Neuronal stem cell (in vitro differentiated cells): ENCODE measurements around the gene MEGF6.

ENCODE experiments used
- DNase-seq: peaks from one replicate; pipeline ENCODE4 v3.0.0-alpha.2; 2013; ENCODE audit warnings: low spot score
- H2AFZ ChIP-seq: one replicate; pipeline ENCODE4 v1.6.1; 2013; ENCODE audit warnings: mild to moderate bottlenecking, low read length, inconsistent platforms
- H2AK5ac ChIP-seq: 2 replicates; pipeline ENCODE4 v1.6.1; 2013; ENCODE audit warnings: low read depth, mild to moderate bottlenecking, inconsistent platforms, low read length, moderate library complexity, mixed read lengths
- H2BK120ac ChIP-seq: 2 replicates; pipeline ENCODE4 v1.6.1; 2013; ENCODE audit warnings: low read depth, mild to moderate bottlenecking, inconsistent platforms, low read length, moderate library complexity, mixed read lengths
- H2BK12ac ChIP-seq: one replicate; pipeline ENCODE4 v1.6.1; 2013; ENCODE audit warnings: low read length, inconsistent platforms
- H2BK15ac ChIP-seq: 2 replicates; pipeline ENCODE4 v1.6.1; 2013; ENCODE audit warnings: mild to moderate bottlenecking, low read length, inconsistent platforms, mixed read lengths
- H2BK5ac ChIP-seq: one replicate; pipeline ENCODE4 v1.6.1; 2013; ENCODE audit warnings: inconsistent platforms, mild to moderate bottlenecking, low read length, moderate library complexity
- H3K14ac ChIP-seq: one replicate; pipeline ENCODE4 v1.6.1; 2013; ENCODE audit warnings: low read length, inconsistent platforms
- H3K18ac ChIP-seq: 2 replicates; pipeline ENCODE4 v1.6.1; 2013; ENCODE audit warnings: low read length, inconsistent platforms
- H3K23ac ChIP-seq: 2 replicates; pipeline ENCODE4 v1.6.1; 2013; ENCODE audit warnings: low read depth, mild to moderate bottlenecking, mixed read lengths, low read length, inconsistent platforms; ENCODE audit not compliant: poor library complexity
- H3K27ac ChIP-seq: replicated peaks from 3 replicates; pipeline ENCODE4 v1.5.1; 2013; ENCODE audit warnings: low read length, inconsistent platforms
- H3K27me3 ChIP-seq, 3 experiments: 2 replicates each; pipeline ENCODE4 v1.6.1; 2013; ENCODE audit warnings: low read length in 3 of 3, mild to moderate bottlenecking in 2 of 3, inconsistent platforms in 1 of 3, low read depth in 1 of 3, mixed read lengths in 1 of 3, moderate library complexity in 1 of 3; ENCODE audit not compliant: control insufficient read depth in 3 of 3, insufficient read depth in 3 of 3
- H3K36me3 ChIP-seq, 2 donors: replicated peaks in 1 of 2; 2 replicates each; pipeline ENCODE4 v1.6.1; 2013; ENCODE audit warnings: low read length in 2 of 2; ENCODE audit not compliant: control insufficient read depth in 2 of 2, insufficient read depth in 2 of 2
- H3K4ac ChIP-seq: 2 replicates; pipeline ENCODE4 v1.6.1; 2013; ENCODE audit warnings: inconsistent platforms, mild to moderate bottlenecking, low read length, moderate library complexity
- H3K4me1 ChIP-seq, 2 donors: 1 replicate in 1 of 2; 2 replicates in 1 of 2; pipeline ENCODE4 v1.6.1; 2013; ENCODE audit warnings: low read length in 2 of 2, low read depth in 1 of 2; ENCODE audit not compliant: control insufficient read depth in 2 of 2, insufficient read depth in 1 of 2
- H3K4me2 ChIP-seq: one replicate; pipeline ENCODE4 v1.6.1; 2013; ENCODE audit warnings: mild to moderate bottlenecking, low read length, inconsistent platforms; ENCODE audit not compliant: insufficient read depth, poor library complexity, severe bottlenecking
- H3K4me3 ChIP-seq, 2 donors: 2 replicates each; pipeline ENCODE4 v1.5.1; 2013; ENCODE audit warnings: low read length in 2 of 2, mild to moderate bottlenecking in 2 of 2, inconsistent platforms in 1 of 2, moderate library complexity in 1 of 2
- H3K79me1 ChIP-seq: one replicate; pipeline ENCODE4 v1.6.1; 2013; ENCODE audit warnings: low read depth, mild to moderate bottlenecking, inconsistent platforms, low read length, moderate library complexity
- H3K9ac ChIP-seq: one replicate; pipeline ENCODE4 v1.6.1; 2013; ENCODE audit warnings: mild to moderate bottlenecking, low read depth, low read length, inconsistent platforms; ENCODE audit not compliant: poor library complexity
- H3K9me3 ChIP-seq, 2 donors: replicated peaks in 1 of 2; 2 replicates each; pipeline versions ENCODE3 to v1.6.1; 2013; ENCODE audit warnings: low read length in 2 of 2, mild to moderate bottlenecking in 2 of 2, inconsistent platforms in 1 of 2, low read depth in 1 of 2, mixed read lengths in 1 of 2, moderate library complexity in 1 of 2; ENCODE audit not compliant: control insufficient read depth in 2 of 2, insufficient read depth in 1 of 2
- H4K8ac ChIP-seq: one replicate; pipeline ENCODE4 v1.6.1; 2013; ENCODE audit warnings: low read depth, mild to moderate bottlenecking, inconsistent platforms, low read length, moderate library complexity
- H4K91ac ChIP-seq: one replicate; pipeline ENCODE4 v1.6.1; 2013; ENCODE audit warnings: low read length, low read depth, mild to moderate bottlenecking, inconsistent platforms; ENCODE audit not compliant: poor library complexity
- WGBS, 2 donors: extraction: QIAGEN DNeasy Blood & Tissue Kit; methylation state at CpG; one replicate each; pipeline ENCODE4 v1.1.7; 2013; ENCODE audit warnings: missing lambda C conversion rate in 2 of 2, mixed read lengths in 1 of 2; ENCODE audit not compliant: insufficient read length in 2 of 2, insufficient replicate concordance in 1 of 2; ENCODE audit errors: extremely low coverage in 2 of 2; 5-methylcytosine and 5-hydroxymethylcytosine counted together

MEGF6 gene

GRCh38 chr1:3451994-3452865 lies 159.1 kb downstream of the MEGF6 start:
- Histone ChIP-seq H2BK15ac (peak overlapping the region; percentile 13), H3K4ac (no peak overlapping the region), H3K27me3 (peaks cover 0 to 14% (median 5%) of the 10 kb centered on the region in 3 experiments)

GRCh38 chr1:3450983-3451382 lies 160.3 kb downstream of the MEGF6 start:
- no CpG with 5 or more reads among the region's 12 CpGs for WGBS, 2 donors
- DNase-seq = no peak
- no peak overlapping the region for H3K18ac ChIP-seq
- H2BK15ac ChIP-seq = no peak overlapping the region
- H2AK5ac ChIP-seq = peak overlapping the region; percentile 30
- H4K91ac ChIP-seq = no peak overlapping the region
- no peak overlapping the region for H3K23ac ChIP-seq
- H3K4me2 ChIP-seq = no peak overlapping the region
- H2BK120ac ChIP-seq = no peak overlapping the region
- no peak overlapping the region for H2AFZ ChIP-seq
- peaks cover 4 to 13% of the 10 kb centered on the region in 2 donors for H3K4me1 ChIP-seq
- H2BK12ac ChIP-seq = no peak overlapping the region
- H4K8ac ChIP-seq = no peak overlapping the region
- H3K9me3 ChIP-seq = no peaks in the 10 kb centered on the region
- H3K27ac ChIP-seq = no peak overlapping the region
- no peak overlapping the region for H3K14ac ChIP-seq
- no peak overlapping the region for H3K4me3 ChIP-seq
- H2BK5ac ChIP-seq = no peak overlapping the region
- no peak overlapping the region for H3K4ac ChIP-seq
- peaks cover 0 to 14% (median 5%) of the 10 kb centered on the region in 3 experiments for H3K27me3 ChIP-seq
- H3K36me3 ChIP-seq = no peaks in the 10 kb centered on the region
- peaks cover 3% of the 10 kb centered on the region for H3K79me1 ChIP-seq
- H3K9ac ChIP-seq = no peak overlapping the region

More at GRCh38 chr1:3451994-3452865, 159.1 kb downstream of the MEGF6 start:
- Histone ChIP-seq H3K18ac (peak overlapping the region; percentile 85), H2BK120ac (no peak overlapping the region), H4K91ac (no peak overlapping the region), H2AFZ (no peak overlapping the region), H3K9ac (no peak overlapping the region), H3K4me2 (no peak overlapping the region), H3K36me3 (no peaks in the 10 kb centered on the region), H3K4me3 (no peak overlapping the region), H2BK12ac (peak overlapping the region; percentile 85), H3K14ac (no peak overlapping the region), H3K79me1 (peaks cover 3% of the 10 kb centered on the region), H3K9me3 (no peaks in the 10 kb centered on the region), H2BK5ac (peak overlapping the region; percentile 8), H3K23ac (no peak overlapping the region), H3K4me1 (peaks cover 5 to 13% of the 10 kb centered on the region in 2 donors), H3K27ac (no peak overlapping the region), H2AK5ac (peak overlapping the region; percentile 60), H4K8ac (no peak overlapping the region)
- DNase-seq = no peak
- WGBS, 2 donors = no CpG with 5 or more reads among the region's 23 CpGs

GRCh38 chr1:3450202-3450863 lies 161.0 kb downstream of the MEGF6 start:
- peaks cover 0 to 14% (median under 1%) of the 10 kb centered on the region in 3 experiments for H3K27me3 ChIP-seq
- no peak overlapping the region for H4K8ac ChIP-seq
- DNase-seq = no peak
- no peak overlapping the region for H2BK12ac ChIP-seq
- H3K4me3 ChIP-seq = no peak overlapping the region
- no peak overlapping the region for H2BK5ac ChIP-seq
- H3K4me1 ChIP-seq = peaks cover 3 to 11% of the 10 kb centered on the region in 2 donors
- H2BK120ac ChIP-seq = no peak overlapping the region
- WGBS, 2 donors = no CpG with 5 or more reads among the region's 9 CpGs
- no peak overlapping the region for H3K23ac ChIP-seq
- no peak overlapping the region for H3K4me2 ChIP-seq
- H3K9me3 ChIP-seq = peaks cover 0 to 1% of the 10 kb centered on the region in 2 donors
- no peaks in the 10 kb centered on the region for H3K36me3 ChIP-seq
- no peak overlapping the region for H3K18ac ChIP-seq
- H3K27ac ChIP-seq = no peak overlapping the region
- peaks cover 1% of the 10 kb centered on the region for H3K79me1 ChIP-seq
- no peak overlapping the region for H2AK5ac ChIP-seq
- H2BK15ac ChIP-seq = no peak overlapping the region
- H3K14ac ChIP-seq = no peak overlapping the region
- no peak overlapping the region for H4K91ac ChIP-seq
- H3K9ac ChIP-seq = no peak overlapping the region
- no peak overlapping the region for H2AFZ ChIP-seq
- H3K4ac ChIP-seq = no peak overlapping the region

- Histone ChIP-seq H3K23ac (no peak overlapping the region), H3K9me3 (peaks cover 0 to 3% of the 10 kb centered on the region in 2 donors), H3K27me3 (peaks cover 0 to 40% (median 0%) of the 10 kb centered on the region in 3 experiments), H3K4ac (no peak overlapping the region), H3K27ac (no peak overlapping the region), H2AFZ (no peak overlapping the region), H2AK5ac (peak overlapping the region; percentile 1), H3K4me2 (no peak overlapping the region), H2BK120ac (no peak overlapping the region), H3K14ac (no peak overlapping the region), H3K18ac (no peak overlapping the region), H3K36me3 (no peaks in the 10 kb centered on the region), H3K9ac (no peak overlapping the region), H3K4me3 (no peak overlapping the region), H2BK12ac (no peak overlapping the region), H2BK5ac (no peak overlapping the region), H3K4me1 (peaks cover 0 to 18% of the 10 kb centered on the region in 2 donors), H4K91ac (no peak overlapping the region), H3K79me1 (no peaks in the 10 kb centered on the region), H4K8ac (no peak overlapping the region), H2BK15ac (no peak overlapping the region)
- no CpG with 5 or more reads among the region's 10 CpGs for WGBS, 2 donors
- DNase-seq = no peak
These were observed 166.6 kb downstream of the MEGF6 start for GRCh38 chr1:3444736-3445135.
